Mononuclear cell (primary cell): Measurements from ENCODE around the gene BHMT2. TPM values are rescaled to one million over a fixed set of nuclear protein-coding genes. Genes with fewer than 3 reads are reported as not detected.

Experiments used
- H3K27me3 ChIP-seq: 2 replicates; pipeline ENCODE4 v1.6.0; 2011; ENCODE audit warnings: low read length, control low read depth; ENCODE audit not compliant: insufficient read depth
- H3K4me1 ChIP-seq: 2 replicates; pipeline ENCODE4 v1.5.1; 2011; ENCODE audit warnings: mild to moderate bottlenecking, low read length, control low read depth; ENCODE audit not compliant: insufficient read depth
- H3K4me3 ChIP-seq: 2 replicates; pipeline ENCODE4 v1.5.1; 2011; ENCODE audit warnings: mild to moderate bottlenecking, low read length, moderate library complexity
- H3K9me3 ChIP-seq: 2 replicates; pipeline ENCODE4 v1.5.1; 2011; ENCODE audit warnings: low read depth, mild to moderate bottlenecking, control low read depth, low read length
- total RNA-seq: library from RNA; depleted of rRNA; stranded (reverse); fragments of >200 nt; gene quantifications from one replicate; pipeline ENCODE4 v1.2.3, GENCODE V29; 2012

BHMT2 gene
- total RNA-seq, 1 donor = not detected

DNA sequence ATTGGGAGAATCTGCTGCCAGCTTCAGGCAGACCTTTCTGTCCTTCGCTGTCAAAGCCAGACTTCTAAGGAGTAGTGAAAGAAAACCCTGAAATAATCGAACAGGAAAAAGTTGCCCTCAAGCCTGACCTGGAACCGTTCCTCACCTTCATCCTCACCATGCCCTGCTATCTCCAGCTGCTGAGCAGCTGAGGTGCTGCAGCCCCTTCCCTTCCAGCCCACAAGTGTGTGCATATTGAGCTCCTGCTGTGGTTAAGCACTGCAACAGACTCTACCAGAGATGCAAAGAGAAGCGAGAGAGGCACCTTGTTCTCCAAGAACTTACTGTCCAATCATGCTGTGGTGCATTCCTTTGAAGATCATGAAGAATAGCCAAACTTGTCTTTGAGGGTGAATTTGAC lies 18.9 kb downstream of the BHMT2 start:
- no peaks in the 10 kb centered on the region for H3K27me3 ChIP-seq
- H3K4me1 ChIP-seq = no peaks in the 10 kb centered on the region
- H3K4me3 ChIP-seq = no peak overlapping the region
- H3K9me3 ChIP-seq = no peaks in the 10 kb centered on the region

DNA sequence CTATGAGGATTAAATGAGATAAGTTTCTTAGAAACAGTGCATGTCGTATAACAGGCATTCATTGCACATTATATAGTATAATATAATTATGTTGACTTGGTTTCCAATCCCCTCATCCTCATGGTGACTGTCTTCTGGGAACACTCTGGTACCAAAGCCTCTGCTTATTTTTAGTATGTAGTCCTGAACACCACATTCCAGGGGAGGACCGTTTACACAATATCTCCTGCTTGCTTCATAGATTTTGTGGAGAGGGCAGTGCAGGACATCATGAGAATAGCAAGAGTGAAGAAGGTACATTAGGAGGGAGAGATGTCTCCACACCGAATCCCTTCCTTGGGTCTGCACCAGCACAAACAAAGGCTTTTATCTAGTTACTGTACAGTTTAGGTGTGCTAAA lies 21.5 kb downstream of the BHMT2 start:
- Histone ChIP-seq H3K9me3 (no peaks in the 10 kb centered on the region), H3K4me3 (no peak overlapping the region), H3K27me3 (no peaks in the 10 kb centered on the region)

DNA sequence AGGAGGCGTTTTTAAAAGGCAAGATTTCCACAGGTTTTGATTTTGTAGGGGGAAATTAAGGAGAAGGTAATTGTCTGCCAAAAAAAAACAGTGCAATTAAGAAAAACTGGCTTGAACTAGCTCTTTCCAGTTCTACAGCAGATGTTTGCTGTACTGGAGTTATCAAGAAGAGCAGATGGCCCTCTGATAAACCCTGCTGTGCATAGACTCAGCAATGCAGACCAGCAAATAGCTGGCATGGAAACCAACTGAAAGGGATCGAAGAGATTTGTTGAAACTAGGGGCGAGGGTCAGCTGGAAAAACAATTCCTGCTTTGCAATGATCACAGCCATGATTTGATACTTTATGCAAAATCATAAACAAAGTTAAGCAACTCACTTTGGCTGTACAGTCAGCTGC lies 24.2 kb downstream of the BHMT2 start:
- no peak overlapping the region for H3K4me3 ChIP-seq
- no peaks in the 10 kb centered on the region for H3K9me3 ChIP-seq
- no peaks in the 10 kb centered on the region for H3K27me3 ChIP-seq
- H3K4me1 ChIP-seq = no peaks in the 10 kb centered on the region

More for the DNA sequence above, 21.5 kb downstream of the BHMT2 start:
- H3K4me1 ChIP-seq = no peaks in the 10 kb centered on the region

DNA sequence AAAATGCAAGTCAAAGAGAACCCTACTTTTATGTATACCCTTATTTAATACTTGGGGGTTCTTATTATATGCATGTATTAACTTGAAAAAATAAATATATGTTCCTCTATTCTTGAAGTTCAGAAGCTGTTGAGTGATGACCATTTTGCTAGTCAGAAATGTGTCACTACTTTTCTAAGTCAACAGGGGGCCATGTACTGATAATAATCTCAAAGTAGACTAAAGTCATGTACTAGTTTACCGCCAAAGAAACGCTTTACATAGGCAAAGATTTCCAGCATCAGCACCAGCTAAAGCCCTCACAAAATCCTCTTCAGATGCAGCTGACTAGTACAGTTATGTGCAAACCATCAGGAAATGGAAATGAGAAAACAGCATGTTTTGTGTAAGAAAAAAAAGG lies 36.3 kb downstream of the BHMT2 start:
- Histone ChIP-seq H3K9me3 (no peaks in the 10 kb centered on the region), H3K4me3 (no peak overlapping the region), H3K4me1 (peaks cover 13% of the 10 kb centered on the region), H3K27me3 (peaks cover 17% of the 10 kb centered on the region)

DNA sequence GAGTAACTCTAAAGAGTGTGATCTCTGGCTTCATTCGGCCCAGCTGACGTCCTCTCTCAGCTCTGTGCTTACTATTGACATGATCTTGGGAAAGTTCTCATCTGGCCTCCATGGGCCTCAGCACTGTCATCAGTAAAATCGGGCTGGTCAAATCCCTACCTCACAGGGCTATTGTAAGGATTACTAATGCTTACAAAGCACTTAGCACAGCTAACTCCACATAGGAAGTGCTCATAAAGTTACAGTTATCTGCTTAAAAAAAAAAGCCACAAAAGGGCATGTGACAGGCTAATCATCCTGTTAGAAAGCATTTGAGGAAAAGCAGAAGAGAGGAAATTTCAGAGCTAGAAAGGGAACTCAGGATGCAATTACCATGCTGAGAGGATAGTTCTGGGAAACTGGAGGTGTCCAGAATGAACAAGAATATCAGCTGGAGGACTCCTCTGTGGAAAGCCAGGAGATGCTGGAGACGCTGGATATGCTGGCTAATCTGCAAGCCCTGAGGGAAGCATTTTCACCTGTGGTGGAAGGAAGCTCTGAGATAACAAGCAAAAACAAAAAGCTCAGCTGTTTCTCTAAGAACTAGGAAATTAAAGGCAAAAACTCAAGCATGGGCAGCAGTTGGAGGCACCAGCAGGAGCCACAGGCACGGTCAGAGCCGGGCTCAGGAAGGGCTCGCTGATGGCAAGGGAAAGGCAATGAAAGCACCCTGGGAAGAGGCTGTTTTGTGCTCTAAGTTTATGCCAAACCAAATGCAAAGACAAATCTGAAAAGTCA lies 37.6 kb downstream of the BHMT2 start:
- no peaks in the 10 kb centered on the region for H3K9me3 ChIP-seq
- H3K4me1 ChIP-seq = peaks cover 13% of the 10 kb centered on the region
- no peak overlapping the region for H3K4me3 ChIP-seq
- peaks cover 30% of the 10 kb centered on the region for H3K27me3 ChIP-seq

DNA sequence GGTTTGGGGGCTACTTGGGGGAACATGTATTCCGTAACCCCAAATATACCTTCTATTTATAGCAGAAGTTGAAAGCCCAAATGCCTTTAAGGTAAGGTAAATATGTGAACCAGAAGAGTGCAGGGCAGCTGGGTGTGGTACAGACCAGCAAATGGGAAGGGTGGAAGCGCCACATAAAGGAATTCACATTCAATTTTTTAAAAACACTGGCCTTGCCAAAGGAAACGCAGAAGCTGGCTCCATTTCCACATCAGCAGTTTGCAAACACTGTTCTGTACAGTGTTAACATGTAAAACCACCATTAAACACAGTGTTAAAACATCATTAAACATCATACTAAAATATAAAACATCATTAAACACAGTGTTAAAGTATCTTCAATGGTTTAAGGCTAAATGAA lies 38.5 kb downstream of the BHMT2 start:
- Histone ChIP-seq H3K4me3 (no peak overlapping the region), H3K27me3 (peaks cover 39% of the 10 kb centered on the region)

DNA sequence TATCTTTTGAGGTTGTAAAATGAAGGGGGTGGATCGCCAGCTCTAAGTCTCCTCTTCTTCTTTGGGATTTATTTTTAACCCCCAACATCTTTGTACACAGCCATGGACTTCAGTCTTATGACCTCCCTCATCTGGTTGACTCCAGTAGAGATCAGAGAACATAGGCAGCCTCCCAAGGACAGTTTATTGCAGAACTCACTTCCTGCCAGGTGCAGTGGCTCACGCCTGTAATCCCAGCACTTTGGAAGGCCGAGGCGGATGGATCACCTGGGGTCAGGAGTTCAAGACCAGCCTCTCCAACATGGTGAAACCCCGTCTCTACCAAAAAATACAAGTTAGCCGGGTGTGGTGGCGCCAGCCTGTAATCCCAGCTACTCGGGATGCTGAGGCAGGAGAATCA lies 39.2 kb downstream of the BHMT2 start:
- Histone ChIP-seq H3K4me3 (no peak overlapping the region), H3K4me1 (peaks cover 13% of the 10 kb centered on the region), H3K9me3 (no peaks in the 10 kb centered on the region), H3K27me3 (peaks cover 46% of the 10 kb centered on the region)

More for the DNA sequence above, 38.5 kb downstream of the BHMT2 start:
- Histone ChIP-seq H3K4me1 (peaks cover 13% of the 10 kb centered on the region), H3K9me3 (no peaks in the 10 kb centered on the region)

DNA sequence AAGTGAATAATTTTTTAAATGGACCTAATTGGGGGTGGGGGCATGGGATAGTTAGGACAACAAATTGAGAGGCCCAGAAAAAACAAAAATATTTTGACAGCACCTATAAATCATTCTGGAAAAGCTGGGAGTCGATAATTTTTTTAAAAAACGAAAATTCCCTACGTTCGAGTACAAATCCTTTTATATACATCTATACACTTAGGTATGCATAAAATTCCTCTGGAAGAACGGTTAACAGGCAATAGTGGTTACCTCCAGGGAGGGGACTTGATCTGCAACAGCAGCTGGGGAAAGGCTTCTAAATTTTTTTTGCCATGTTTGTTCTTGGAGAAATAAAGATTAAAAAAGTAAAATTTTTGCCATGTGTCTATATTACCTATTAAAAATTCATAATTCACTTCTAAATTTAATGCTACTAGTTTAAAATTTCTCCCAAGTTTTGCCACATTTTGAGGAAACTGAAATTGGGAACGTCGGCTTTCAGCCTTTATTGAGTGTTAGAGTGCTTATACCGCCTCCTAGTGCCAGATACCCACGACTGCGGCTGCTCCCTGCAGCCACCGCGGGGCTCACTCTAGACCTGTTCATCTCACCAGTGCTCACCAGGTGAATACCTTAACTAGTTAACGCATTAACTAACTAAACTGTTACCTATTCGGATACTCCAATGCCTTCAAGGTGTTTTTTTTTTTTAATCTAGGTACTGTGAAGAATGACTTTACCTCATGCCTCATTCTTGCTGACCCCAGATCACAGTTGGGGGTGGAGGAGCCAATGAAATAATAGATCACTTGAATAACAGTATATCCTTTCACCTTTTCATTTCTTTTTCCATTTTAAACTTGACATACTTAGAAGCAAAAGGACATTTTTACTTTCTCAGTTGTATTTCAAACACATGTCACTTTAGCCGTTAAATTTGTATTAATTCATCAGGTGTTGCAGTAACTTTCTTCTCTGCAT lies 40.2 kb downstream of the BHMT2 start:
- H3K9me3 ChIP-seq = no peaks in the 10 kb centered on the region
- H3K4me1 ChIP-seq = peaks cover 13% of the 10 kb centered on the region
- H3K4me3 ChIP-seq = no peak overlapping the region
- peaks cover 54% of the 10 kb centered on the region for H3K27me3 ChIP-seq

DNA sequence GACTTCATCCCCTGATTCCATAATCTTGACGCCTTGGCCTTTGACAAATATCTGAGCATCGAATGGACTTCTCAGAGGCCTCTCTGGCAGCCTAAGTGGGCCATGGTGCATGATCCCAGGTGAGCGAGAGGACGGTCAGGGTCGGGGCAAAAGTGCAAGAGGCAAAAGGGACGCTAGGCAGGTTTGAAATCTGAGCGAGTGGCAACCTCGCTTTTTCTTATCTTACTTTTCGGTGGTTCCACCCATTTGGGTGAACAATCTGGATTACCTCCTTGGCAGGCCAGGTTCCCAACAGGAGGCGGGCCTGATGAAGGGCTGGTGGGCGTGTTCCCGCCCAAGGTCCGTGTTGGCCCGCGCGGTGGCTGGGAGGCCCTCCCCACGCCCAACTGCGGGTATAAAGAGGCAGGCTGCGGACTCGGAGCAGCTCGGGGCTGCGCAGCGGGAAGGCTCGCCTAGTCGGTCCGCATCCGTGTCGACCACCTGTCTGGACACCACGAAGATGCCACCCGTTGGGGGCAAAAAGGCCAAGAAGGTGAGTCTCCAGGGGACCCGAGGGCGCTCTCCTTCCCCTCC lies 41.9 kb downstream of the BHMT2 start, which contains the start of gene BHMT:
TSS of gene BHMT (plus strand) at position 423 of the 573 bp plus-strand sequence. CDS start at position 500, 77 bp downstream.
- Histone ChIP-seq H3K4me1 (peaks cover 13% of the 10 kb centered on the region), H3K9me3 (no peaks in the 10 kb centered on the region), H3K27me3 (peaks cover 57% of the 10 kb centered on the region), H3K4me3 (no peak within 1 kb of the TSS)

DNA sequence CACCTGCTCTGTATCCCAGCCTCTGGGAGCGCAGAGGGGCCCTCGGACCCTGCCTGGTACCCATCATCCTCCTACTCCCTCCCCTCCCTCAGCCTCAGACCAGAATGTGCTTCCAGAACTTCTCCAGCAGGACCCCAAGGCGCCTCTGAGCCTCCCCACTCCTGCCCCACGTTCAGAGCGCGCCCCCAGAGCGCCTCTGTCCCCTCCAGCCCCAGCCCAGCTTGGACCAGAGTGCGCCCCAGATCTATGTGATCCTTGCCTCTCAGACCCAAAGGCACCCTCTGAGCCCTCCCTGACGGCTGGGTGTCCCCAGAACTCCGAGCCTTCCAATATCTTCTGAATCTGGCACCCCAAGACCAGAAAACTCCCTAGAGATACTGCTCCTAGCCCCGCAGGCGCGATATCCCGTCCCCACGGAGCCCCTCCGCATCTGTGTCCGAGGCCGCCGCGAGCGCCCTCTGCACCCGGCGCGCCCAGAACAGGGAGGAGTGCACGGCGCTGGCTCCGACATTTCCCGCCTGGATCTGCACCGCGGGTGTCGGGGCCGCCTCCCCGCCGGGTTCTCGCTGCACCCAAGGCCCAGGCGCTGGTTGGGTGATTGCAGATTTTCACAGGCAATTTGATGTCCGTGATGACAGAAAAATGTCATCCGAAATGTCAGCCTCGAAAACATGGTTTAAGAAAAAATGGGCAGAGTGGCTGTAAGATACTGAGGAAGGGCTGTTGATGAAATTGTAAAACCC lies 42.6 kb downstream of the BHMT2 start:
- peaks cover 8% of the 10 kb centered on the region for H3K4me1 ChIP-seq
- peaks cover 57% of the 10 kb centered on the region for H3K27me3 ChIP-seq
- H3K4me3 ChIP-seq = no peak overlapping the region
- no peaks in the 10 kb centered on the region for H3K9me3 ChIP-seq

DNA sequence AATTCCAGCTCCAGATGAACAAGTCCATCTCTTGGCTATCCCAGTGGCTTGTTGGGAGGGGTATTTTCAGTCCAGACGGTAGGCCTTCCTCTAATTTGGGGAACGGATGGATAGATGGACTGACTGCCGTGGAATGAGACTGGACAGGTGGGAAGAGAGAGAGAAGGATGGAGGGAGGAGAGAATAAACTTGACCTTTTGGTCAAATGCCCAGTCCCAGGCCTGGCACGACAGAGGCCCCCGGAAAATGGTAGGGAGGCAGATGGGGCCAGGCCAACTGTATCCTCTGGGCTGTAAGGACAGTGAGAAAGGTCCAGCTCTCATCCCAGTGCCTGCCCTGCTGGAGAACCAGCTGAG lies 43.1 kb downstream of the BHMT2 start:
- Histone ChIP-seq H3K4me1 (peaks cover 3% of the 10 kb centered on the region), H3K27me3 (peaks cover 57% of the 10 kb centered on the region)

DNA sequence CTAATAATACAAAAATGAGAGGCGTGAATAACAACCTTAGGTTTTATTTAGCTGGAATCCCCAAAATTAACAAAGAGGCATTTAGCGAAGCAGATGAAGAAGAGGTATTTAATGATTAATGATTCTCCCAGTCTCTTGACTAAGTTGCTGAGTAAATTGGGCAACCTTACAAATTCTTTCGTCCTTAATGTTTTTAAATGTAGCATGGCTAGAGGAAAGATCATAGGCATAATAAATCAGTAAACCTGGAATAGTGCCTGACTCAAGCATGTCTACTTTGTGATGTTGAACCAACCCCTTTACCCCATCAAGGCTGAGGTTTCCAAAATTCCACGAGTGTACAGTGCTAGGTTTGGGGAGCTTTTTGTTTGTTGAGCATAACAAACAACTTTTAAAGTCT lies 49.9 kb downstream of the BHMT2 start:
- Histone ChIP-seq H3K9me3 (no peaks in the 10 kb centered on the region), H3K4me1 (peaks cover 5% of the 10 kb centered on the region), H3K4me3 (no peak overlapping the region), H3K27me3 (peaks cover 6% of the 10 kb centered on the region)

More for the DNA sequence above, 43.1 kb downstream of the BHMT2 start:
- no peak overlapping the region for H3K4me3 ChIP-seq
- no peaks in the 10 kb centered on the region for H3K9me3 ChIP-seq

DNA sequence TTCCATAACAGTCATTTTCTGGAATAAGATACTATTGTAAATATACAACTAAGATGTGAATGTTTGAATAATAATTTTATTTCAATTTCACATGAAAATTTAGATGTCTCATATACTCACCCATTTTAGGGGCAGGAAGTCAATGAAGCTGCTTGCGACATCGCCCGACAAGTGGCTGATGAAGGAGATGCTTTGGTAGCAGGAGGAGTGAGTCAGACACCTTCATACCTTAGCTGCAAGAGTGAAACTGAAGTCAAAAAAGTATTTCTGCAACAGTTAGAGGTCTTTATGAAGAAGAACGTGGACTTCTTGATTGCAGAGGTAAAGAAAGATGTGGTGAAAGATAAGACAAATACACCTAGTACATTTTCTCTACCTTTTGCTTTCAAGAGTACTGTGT lies 50.7 kb downstream of the BHMT2 start:
- H3K4me3 ChIP-seq = no peak overlapping the region
- H3K4me1 ChIP-seq = peaks cover 5% of the 10 kb centered on the region
- H3K27me3 ChIP-seq = no peaks in the 10 kb centered on the region
- no peaks in the 10 kb centered on the region for H3K9me3 ChIP-seq

DNA sequence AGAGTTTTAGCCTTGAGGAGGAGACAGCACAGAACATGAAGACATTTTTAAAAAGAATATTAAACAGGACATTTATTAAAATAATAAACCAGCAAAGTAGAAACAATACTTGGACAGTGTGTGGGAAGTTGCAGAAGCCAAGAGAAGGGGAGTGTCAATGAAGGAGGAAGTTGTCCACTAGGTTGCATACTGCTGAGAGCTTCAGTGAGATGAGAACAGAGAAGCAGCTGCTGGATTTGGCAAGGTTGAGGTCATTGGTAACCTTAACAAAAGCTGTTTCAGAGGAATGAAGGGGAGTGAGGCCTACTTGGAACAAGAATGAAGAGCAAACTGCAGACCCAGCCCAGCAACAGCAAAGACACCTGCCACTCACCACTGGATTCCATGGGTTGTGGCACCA lies 53.4 kb downstream of the BHMT2 start:
- Histone ChIP-seq H3K9me3 (no peaks in the 10 kb centered on the region), H3K4me3 (no peak overlapping the region), H3K4me1 (peaks cover 5% of the 10 kb centered on the region), H3K27me3 (no peaks in the 10 kb centered on the region)
